Panc1 (cell line): ENCODE data around the gene RPL3.

Source experiments
- CTCF ChIP-seq: fragments of 450-650 bp; IDR thresholded peaks from 2 replicates; pipeline ENCODE4 v1.5.1; 2017; ENCODE audit warnings: mild to moderate bottlenecking
- POLR2AphosphoS5 ChIP-seq: IDR thresholded peaks from 2 replicates; pipeline ENCODE4 v1.6.1; 2012; ENCODE audit warnings: mild to moderate bottlenecking, low read depth, low read length, moderate library complexity
- REST ChIP-seq, 2 experiments: IDR thresholded peaks; 2 replicates each; pipeline ENCODE4 v1.6.1; 2011 to 2012; ENCODE audit warnings: low read depth in 2 of 2, control low read depth in 1 of 2, low read length in 1 of 2, mild to moderate bottlenecking in 1 of 2, moderate library complexity in 1 of 2; ENCODE audit not compliant: insufficient read depth in 1 of 2
- SIN3A ChIP-seq: IDR thresholded peaks from 2 replicates; pipeline ENCODE4 v1.6.1; 2012; ENCODE audit warnings: low read depth, mild to moderate bottlenecking, low read length, moderate library complexity, borderline replicate concordance; ENCODE audit not compliant: insufficient read depth
- TCF7L2 ChIP-seq: IDR thresholded peaks from 2 replicates; pipeline ENCODE4 v1.6.1; 2011; ENCODE audit warnings: mild to moderate bottlenecking, low read depth, low read length, inconsistent platforms

- TF ChIP-seq CTCF = no peak
- no peak for TF ChIP-seq POLR2AphosphoS5
- no peak for TF ChIP-seq TCF7L2
- no peak for TF ChIP-seq SIN3A
- no peak for TF ChIP-seq REST (IDR thresholded peaks at IDR 0.05; ENCODE audit: insufficient read depth in 1 of 2, low read depth in 2 of 2, low read length in 1 of 2)
Observed at GRCh38 chr22:39275814-39276439, 43.5 kb downstream of the RPL3 start.
